BLaER1 treated with 17β-estradiol and CSF1 and Interleukin-3, amounts not matched to agents 10 nM and 100 nM (cell line): Measurements from ENCODE around the gene ESRRA.

Source experiments
- H3K27ac ChIP-seq, 11 experiments: shearing (Covaris generic); formaldehyde crosslinking; 2 replicates each; pipeline ENCODE4 v1.8.1; 2022
- H3K27me3 ChIP-seq, 11 experiments: shearing (Covaris generic); formaldehyde crosslinking; 2 replicates each; pipeline ENCODE4 v1.8.1; 2022
- H3K36me3 ChIP-seq, 11 experiments: shearing (Covaris generic); formaldehyde crosslinking; 2 replicates each; pipeline ENCODE4 v1.8.1; 2022
- H3K4me1 ChIP-seq, 10 experiments: shearing (Covaris generic); formaldehyde crosslinking; 2 replicates each; pipeline ENCODE4 v1.8.1; 2022
- H3K4me2 ChIP-seq, 11 experiments: shearing (Covaris generic); formaldehyde crosslinking; 2 replicates each; pipeline ENCODE4 v1.8.1; 2022
- H3K4me3 ChIP-seq, 10 experiments: shearing (Covaris generic); formaldehyde crosslinking; 2 replicates each; pipeline ENCODE4 v1.8.1; 2022
- H3K9ac ChIP-seq, 11 experiments: shearing (Covaris generic); formaldehyde crosslinking; 2 replicates each; pipeline ENCODE4 v1.8.1; 2022
- H3K9me3 ChIP-seq, 11 experiments: shearing (Covaris generic); formaldehyde crosslinking; replicated peaks in 1 of 11; 2 replicates each; pipeline ENCODE4 v1.8.1; 2022
- H4K20me1 ChIP-seq, 11 experiments: shearing (Covaris generic); formaldehyde crosslinking; 2 replicates each; pipeline ENCODE4 v1.8.1; 2022
- Cebpa-rat ChIP-seq, 11 experiments: shearing (Covaris generic); IDR thresholded peaks; 2 replicates each; pipeline ENCODE4 v1.8.1; 2022

ESRRA gene

DNA sequence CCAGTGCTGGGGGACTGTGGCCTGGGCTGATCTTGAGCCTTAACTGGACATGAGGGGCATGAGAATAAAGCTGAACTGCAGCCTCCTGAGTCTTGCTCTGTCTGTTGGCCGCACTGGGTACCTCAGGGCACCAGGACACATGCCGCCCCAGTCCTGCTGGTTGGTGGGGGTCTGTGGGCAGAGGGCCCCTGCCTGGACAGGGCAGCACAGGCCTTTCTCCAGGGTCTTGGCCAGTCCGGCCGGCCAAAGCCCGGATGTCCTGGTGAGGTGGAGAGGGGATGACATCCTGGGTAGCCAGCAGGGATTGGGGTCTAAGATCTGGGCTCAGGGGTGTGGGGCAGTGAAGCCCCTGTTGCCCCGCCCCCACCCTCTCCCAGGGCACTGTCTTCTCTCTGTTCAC, 52.1 kb downstream of the ESRRA start:
- peak overlapping the region in 7 of 11 experiments; percentile 15 to 85 (median 84); a peak in 13 of 22 replicates for H3K9ac ChIP-seq
- peaks cover 0 to 36% (median 15%) of the 10 kb centered on the region in 11 experiments; a peak in 12 of 22 replicates for H4K20me1 ChIP-seq
- H3K36me3 ChIP-seq, result peaks cover 13 to 18% (median 17%) of the 10 kb centered on the region in 11 experiments
- H3K4me2 ChIP-seq, result peak overlapping the region; percentile 93 to 100 (median 99)
- H3K4me1 ChIP-seq, result peaks cover 65 to 95% (median 85%) of the 10 kb centered on the region in 10 experiments
- no peak for TF ChIP-seq Cebpa-rat (IDR thresholded peaks at IDR 0.05)
- H3K27ac ChIP-seq, result peak overlapping the region in 6 of 11 experiments; percentile 2 to 44 (median 12); a peak in 6 of 22 replicates
- H3K4me3 ChIP-seq, result peak overlapping the region in 2 of 10 experiments; percentile 8 to 84; a peak in 1 of 20 replicates
- H3K9me3 ChIP-seq, result no peaks in the 10 kb centered on the region
- H3K27me3 ChIP-seq, result peaks cover 0 to 15% (median 0%) of the 10 kb centered on the region in 11 experiments; a peak in 6 of 22 replicates

DNA sequence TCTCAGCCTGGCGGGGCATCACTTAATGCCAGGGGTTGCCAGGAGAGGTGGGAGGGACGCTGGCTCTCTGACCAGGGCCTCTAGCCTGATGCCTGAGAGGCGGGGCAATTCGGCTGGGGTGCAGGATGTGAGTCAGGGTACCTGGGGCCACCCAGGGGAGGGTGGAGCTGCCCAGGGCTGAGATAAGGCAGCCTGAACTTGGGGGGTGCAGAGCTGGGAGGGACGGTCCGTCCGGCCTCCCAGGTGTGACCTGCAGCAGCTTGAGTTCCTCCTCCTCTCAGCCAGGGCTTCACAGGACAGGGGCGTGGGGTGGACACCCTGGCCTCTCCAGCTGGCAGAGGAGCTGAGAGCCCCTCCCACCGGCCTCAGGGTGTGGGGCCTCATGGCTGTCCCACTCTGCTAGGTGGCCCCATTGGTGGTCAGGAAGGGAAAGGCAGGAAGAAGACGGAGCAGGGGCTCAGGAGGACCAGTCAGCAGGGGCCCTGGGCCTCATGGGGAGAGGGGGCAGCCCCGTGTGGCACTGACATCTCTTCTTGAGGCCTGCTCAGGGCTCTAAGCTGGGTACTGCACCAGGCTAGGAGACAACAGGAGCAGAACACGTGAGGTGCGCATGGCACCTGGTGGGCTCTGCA, 52.7 kb downstream of the ESRRA start:
- Histone ChIP-seq H3K27me3 (peaks cover 0 to 9% (median 0%) of the 10 kb centered on the region in 11 experiments; a peak in 6 of 22 replicates), H3K9ac (peak overlapping the region; percentile 15 to 88 (median 84); a peak in 18 of 22 replicates), H3K9me3 (no peaks in the 10 kb centered on the region), H3K4me3 (peak overlapping the region; percentile 66 to 88 (median 84); a peak in 17 of 20 replicates), H3K36me3 (peaks cover 19 to 23% (median 22%) of the 10 kb centered on the region in 11 experiments), H3K27ac (peak overlapping the region in 7 of 11 experiments; percentile 16 to 83 (median 78); a peak in 10 of 22 replicates), H3K4me2 (peak overlapping the region; percentile 93 to 100 (median 99)), H4K20me1 (peaks cover 0 to 30% (median 15%) of the 10 kb centered on the region in 11 experiments; a peak in 13 of 22 replicates), H3K4me1 (peaks cover 60 to 89% (median 80%) of the 10 kb centered on the region in 10 experiments)
- TF ChIP-seq Cebpa-rat (IDR thresholded peaks at IDR 0.05), result no peak

DNA sequence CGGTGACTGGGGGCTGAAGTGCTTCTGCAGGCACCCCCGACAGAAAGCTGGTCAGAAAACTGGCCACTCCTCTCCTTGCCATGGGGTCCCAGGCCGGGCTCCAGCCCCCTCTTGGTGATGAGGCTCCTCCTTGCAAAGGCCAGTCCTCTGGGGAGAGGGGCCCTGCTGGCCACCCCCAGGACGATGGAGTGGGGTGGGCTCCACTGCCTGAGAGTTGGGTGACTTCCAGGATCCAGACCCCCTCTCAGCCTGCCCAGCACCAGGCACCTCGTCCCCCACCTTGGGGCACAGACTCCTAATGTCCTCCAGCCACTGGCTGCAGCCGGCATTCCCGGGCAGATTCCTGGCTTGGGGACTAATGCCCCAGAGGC, 53.2 kb downstream of the ESRRA start:
- peak overlapping the region; percentile 73 to 88 (median 84) for H3K9ac ChIP-seq
- peak overlapping the region; percentile 66 to 88 (median 84) for H3K4me3 ChIP-seq
- peaks cover 0 to 26% (median 15%) of the 10 kb centered on the region in 11 experiments; a peak in 13 of 22 replicates for H4K20me1 ChIP-seq
- H3K4me2 ChIP-seq, result peak overlapping the region; percentile 93 to 100 (median 99)
- no peak for TF ChIP-seq Cebpa-rat (IDR thresholded peaks at IDR 0.05)
- peaks cover 56 to 84% (median 75%) of the 10 kb centered on the region in 10 experiments for H3K4me1 ChIP-seq
- H3K36me3 ChIP-seq, result peaks cover 23 to 28% (median 27%) of the 10 kb centered on the region in 11 experiments
- H3K27ac ChIP-seq, result peak overlapping the region; percentile 56 to 83 (median 78); a peak in 21 of 22 replicates
- no peaks in the 10 kb centered on the region for H3K9me3 ChIP-seq
- peaks cover 0 to 4% (median 0%) of the 10 kb centered on the region in 11 experiments; a peak in 4 of 22 replicates for H3K27me3 ChIP-seq

DNA sequence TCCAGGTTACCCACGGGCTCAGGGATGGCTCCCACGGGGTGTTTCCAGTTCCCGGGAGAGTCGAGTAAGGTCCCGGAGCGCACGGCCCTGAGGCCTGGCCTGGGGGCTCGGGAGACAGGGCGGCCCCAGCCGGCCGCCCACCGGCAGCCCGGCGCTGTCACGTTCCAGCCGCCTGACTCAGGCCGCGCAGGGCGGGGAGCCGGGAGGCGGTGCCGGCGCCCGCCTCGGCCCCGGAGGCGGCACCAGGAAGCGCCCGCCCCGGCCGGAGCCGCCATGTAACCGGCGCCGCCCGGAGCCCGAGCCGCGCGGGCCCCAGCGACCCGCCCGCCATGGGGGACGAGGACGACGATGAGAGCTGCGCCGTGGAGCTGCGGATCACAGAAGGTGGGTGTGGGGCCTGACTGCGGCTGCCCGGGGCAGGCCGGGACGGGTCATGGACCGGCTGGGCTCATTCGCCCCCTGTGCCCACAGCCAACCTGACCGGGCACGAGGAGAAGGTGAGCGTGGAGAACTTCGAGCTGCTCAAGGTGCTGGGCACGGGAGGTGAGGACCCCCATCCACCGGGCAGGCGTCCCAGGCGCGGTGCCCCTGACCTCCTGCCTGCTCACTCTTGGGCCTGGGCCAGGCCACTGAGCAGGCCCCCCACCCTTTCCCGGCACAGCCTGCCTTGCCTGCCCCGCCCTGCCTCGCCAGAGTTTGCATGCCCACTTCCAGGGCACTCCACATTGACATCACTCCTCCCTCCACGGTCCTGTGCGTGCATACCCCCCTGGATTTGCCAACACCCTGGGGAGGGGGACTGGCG, 53.8 kb downstream of the ESRRA start, which contains the start of gene RPS6KA4:
Gene RPS6KA4, plus strand, starts transcription at position 256 of the 805 bp plus-strand sequence. Its CDS starts 74 bp downstream, at position 330.
- Histone ChIP-seq H3K27me3 (no peaks in the 10 kb centered on the region), H3K4me1 (peaks cover 56 to 80% (median 71%) of the 10 kb centered on the region in 10 experiments), H3K9me3 (no peaks in the 10 kb centered on the region), H3K9ac (peak within 1 kb of the TSS; percentile 73 to 88 (median 84)), H3K4me2 (peak within 1 kb of the TSS; percentile 93 to 100 (median 99)), H3K4me3 (peak within 1 kb of the TSS; percentile 66 to 88 (median 84)), H4K20me1 (peaks cover 0 to 26% (median 15%) of the 10 kb centered on the region in 11 experiments; a peak in 13 of 22 replicates), H3K36me3 (peaks cover 28 to 34% (median 33%) of the 10 kb centered on the region in 11 experiments), H3K27ac (peak within 1 kb of the TSS; percentile 56 to 83 (median 78); a peak in 21 of 22 replicates)
- no peak for TF ChIP-seq Cebpa-rat (IDR thresholded peaks at IDR 0.05)

DNA sequence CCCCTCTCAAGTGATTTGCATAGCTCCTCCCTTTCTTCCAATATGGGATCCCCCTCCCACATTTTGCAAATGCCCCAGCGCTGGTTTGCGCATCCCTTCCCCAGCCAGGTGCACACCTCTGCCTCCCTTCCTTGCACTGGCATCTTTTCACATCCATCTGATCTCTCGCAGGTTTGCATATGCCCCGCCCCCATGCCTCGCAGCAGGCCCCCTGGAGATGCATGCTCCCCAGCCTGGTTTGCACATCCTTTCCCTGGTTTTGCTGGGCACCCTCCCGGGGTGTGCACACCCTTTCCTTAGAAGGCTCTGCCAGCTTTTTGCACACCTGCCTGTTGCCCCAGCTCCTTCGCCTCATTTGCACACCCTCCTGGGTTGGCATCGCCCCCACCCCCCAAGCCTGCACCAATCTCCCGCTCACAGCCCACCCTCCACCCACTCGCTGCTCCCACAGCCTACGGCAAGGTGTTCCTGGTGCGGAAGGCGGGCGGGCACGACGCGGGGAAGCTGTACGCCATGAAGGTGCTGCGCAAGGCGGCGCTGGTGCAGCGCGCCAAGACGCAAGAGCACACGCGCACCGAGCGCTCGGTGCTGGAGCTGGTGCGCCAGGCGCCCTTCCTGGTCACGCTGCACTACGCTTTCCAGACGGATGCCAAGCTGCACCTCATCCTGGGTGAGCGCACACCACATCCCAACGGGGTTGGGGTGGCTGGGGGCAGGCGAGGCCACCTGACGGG, 54.6 kb downstream of the ESRRA start:
- H3K4me3 ChIP-seq, result peak overlapping the region; percentile 66 to 88 (median 84)
- no peak for TF ChIP-seq Cebpa-rat (IDR thresholded peaks at IDR 0.05)
- peak overlapping the region; percentile 73 to 88 (median 84); a peak in 20 of 22 replicates for H3K9ac ChIP-seq
- no peaks in the 10 kb centered on the region for H3K27me3 ChIP-seq
- H3K4me2 ChIP-seq, result peak overlapping the region; percentile 93 to 100 (median 99)
- peaks cover 0 to 26% (median 15%) of the 10 kb centered on the region in 11 experiments; a peak in 13 of 22 replicates for H4K20me1 ChIP-seq
- peak overlapping the region in 3 of 11 experiments; percentile 70 to 82 (median 78); a peak in 3 of 22 replicates for H3K27ac ChIP-seq
- no peaks in the 10 kb centered on the region for H3K9me3 ChIP-seq
- H3K4me1 ChIP-seq, result peaks cover 56 to 80% (median 73%) of the 10 kb centered on the region in 10 experiments
- H3K36me3 ChIP-seq, result peaks cover 32 to 41% (median 38%) of the 10 kb centered on the region in 11 experiments

DNA sequence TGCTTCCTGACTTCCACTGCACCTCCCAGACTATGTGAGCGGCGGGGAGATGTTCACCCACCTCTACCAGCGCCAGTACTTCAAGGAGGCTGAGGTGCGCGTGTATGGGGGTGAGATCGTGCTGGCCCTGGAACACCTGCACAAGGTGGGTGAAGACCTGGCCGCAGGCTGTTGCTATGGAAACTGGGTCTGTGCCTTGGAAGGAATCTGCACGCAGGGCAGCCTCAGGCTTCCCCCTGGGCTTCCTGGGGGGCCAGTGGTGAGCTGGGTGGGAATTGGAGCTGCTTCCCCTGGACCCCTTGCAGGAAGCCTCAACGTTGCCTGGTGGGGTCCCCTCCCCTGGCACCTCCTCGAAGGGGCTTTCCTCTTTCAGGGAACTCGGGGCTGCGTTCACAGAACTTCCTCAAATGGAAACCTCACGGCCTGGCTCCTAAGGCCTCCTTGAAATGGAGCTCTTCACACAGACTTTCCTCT, 55.2 kb downstream of the ESRRA start:
- Histone ChIP-seq H3K4me1 (peaks cover 51 to 80% (median 72%) of the 10 kb centered on the region in 10 experiments), H3K9me3 (no peaks in the 10 kb centered on the region), H3K4me2 (peak overlapping the region; percentile 93 to 100 (median 99)), H3K4me3 (peak overlapping the region; percentile 66 to 88 (median 84)), H3K27me3 (no peaks in the 10 kb centered on the region), H4K20me1 (peaks cover 0 to 26% (median 15%) of the 10 kb centered on the region in 11 experiments; a peak in 13 of 22 replicates), H3K36me3 (peaks cover 38 to 47% (median 44%) of the 10 kb centered on the region in 11 experiments), H3K27ac (peak overlapping the region in 6 of 11 experiments; percentile 5 to 46 (median 18); a peak in 5 of 22 replicates), H3K9ac (peak overlapping the region in 8 of 11 experiments; percentile 8 to 86 (median 61); a peak in 11 of 22 replicates)
- no peak for TF ChIP-seq Cebpa-rat (IDR thresholded peaks at IDR 0.05)

DNA sequence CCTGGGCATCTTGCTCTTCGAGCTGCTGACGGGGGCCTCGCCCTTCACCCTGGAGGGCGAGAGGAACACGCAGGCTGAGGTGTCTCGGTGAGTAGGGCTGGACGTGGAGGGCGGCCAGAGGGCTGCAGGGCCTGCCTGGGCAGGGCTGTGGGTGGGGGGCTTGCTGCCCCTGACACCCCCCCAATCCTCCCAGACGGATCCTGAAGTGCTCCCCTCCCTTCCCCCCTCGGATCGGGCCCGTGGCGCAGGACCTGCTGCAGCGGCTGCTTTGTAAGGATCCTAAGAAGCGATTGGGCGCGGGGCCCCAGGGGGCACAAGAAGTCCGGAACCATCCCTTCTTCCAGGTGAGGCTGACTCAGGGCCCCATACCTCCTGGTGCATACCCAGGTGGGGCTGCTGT, 56.3 kb downstream of the ESRRA start:
- H3K9ac ChIP-seq, result no peak overlapping the region
- H3K4me1 ChIP-seq, result peaks cover 39 to 68% (median 61%) of the 10 kb centered on the region in 10 experiments
- no peak overlapping the region for H3K4me3 ChIP-seq
- no peaks in the 10 kb centered on the region for H3K9me3 ChIP-seq
- H3K4me2 ChIP-seq, result peak overlapping the region in 2 of 11 experiments; percentile 99 to 100; a peak in 2 of 22 replicates
- no peak for TF ChIP-seq Cebpa-rat (IDR thresholded peaks at IDR 0.05)
- peaks cover 50 to 59% (median 56%) of the 10 kb centered on the region in 11 experiments for H3K36me3 ChIP-seq
- 0 out of 22 replicates have a peak overlapping the region, but pooled peaks of 1 of the 11 experiments have one; percentile 7 for H3K27ac ChIP-seq
- H4K20me1 ChIP-seq, result peaks cover 0 to 26% (median 15%) of the 10 kb centered on the region in 11 experiments; a peak in 13 of 22 replicates
- no peaks in the 10 kb centered on the region for H3K27me3 ChIP-seq
